ENCODE results near the gene FGF2.
"Not testable (repeated sequence)": the region's sequence is repeated elsewhere in the genome, so short reads cannot be mapped to it uniquely, and the experiment has no call there.

FGF2 gene

GRCh38 chr4:122847931-122848330, 21.3 kb downstream of the FGF2 start:
- DNase-seq (ENCODE audit: low read depth), result no peak

- not testable (repeated sequence) for DNase-seq (ENCODE audit: low read depth)
These were observed 23.2 kb downstream of the FGF2 start for GRCh38 chr4:122849789-122850188.

DNA sequence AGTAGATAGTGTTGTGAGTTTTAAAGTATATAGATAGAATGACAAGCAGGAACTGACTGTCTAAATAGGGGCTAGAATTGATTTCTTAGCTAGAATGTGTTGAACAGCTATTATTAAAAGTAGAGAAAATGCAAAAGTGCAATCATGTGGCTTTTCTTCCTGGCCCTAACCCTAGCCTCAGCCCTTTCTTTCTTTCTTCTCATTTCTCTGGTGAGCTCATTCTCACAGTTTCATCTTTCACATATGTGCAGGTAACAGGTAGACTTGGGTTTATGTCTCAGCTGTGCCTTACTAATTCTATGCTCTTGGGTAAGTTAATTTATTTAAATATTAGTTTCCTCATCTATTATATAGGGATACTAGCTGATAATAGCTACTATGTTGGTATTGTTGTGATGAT, 24.9 kb downstream of the FGF2 start:
- DNase-seq (ENCODE audit: low read depth), result no peak

DNA sequence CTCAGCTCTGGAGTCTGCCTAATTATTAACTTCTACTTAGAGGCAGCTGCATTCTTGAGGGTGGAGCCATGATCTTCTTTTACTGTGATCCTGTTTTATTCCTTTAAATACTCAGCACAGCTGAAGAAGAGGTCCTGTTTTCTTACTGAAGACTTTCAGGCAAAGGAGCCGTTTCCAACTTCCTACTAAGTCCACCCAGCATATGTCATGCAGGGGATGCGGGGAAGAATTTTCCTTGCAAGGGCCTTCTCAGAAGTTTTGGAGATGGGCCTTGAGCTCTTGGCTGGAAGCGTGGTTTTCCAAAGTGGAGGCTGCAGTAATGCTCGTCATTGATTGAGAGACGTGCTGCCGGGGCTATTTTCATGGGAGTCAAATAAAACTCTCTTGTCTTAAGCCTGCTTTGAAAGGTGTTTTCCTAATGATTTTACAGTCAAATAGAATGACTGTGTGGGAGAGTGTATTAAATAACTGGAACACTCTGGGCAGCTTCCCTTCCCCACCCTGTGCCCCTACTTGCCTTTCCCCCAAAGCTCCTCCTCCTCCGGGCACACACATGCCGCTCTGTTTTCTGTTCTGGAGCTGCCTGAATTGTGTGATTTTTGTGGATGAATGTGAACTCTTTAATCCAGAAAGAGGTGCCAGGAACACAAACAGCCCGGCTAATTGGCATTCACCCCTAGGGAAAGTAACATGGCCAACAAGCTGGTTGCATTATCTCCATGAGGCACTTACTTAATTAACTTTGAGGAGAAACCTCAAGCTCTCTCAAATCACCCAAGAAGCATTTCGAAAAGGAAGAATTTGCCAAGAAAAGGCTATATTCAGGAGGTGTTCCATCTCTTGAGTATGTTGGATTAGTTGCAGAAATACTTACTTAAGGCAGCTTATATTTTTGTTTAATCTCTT, 28.1 kb downstream of the FGF2 start:
- no peak for DNase-seq (ENCODE audit: low read depth)

GRCh38 chr4:122855353-122855890, 28.8 kb downstream of the FGF2 start:
- no peak for DNase-seq (ENCODE audit: low read depth)

DNA sequence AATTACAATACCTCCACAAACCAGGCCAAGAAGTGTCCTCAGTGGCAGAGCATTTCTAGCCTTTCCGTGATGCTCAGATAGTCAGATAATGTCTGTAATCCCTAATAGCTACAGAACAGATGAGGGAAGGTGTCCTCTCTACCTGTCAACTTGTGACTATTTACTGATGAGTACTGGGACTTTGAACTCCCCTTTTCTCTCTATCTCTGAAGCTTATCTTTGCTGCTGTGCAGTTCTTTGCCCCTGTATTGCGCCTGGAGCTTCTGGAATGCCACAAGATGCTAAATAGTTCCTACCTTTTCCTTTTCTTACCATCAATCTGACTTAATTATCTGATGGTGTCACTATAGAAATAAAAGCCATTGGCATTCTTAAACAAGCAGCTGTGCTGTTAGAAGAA, 30.5 kb downstream of the FGF2 start:
- DNase-seq (ENCODE audit: low read depth), result no peak

GRCh38 chr4:122858705-122859104, 32.1 kb downstream of the FGF2 start:
- DNase-seq (ENCODE audit: low read depth), result no peak

- DNase-seq (ENCODE audit: low read depth), result no peak
These were observed 34.7 kb downstream of the FGF2 start for GRCh38 chr4:122861172-122861943.

DNA sequence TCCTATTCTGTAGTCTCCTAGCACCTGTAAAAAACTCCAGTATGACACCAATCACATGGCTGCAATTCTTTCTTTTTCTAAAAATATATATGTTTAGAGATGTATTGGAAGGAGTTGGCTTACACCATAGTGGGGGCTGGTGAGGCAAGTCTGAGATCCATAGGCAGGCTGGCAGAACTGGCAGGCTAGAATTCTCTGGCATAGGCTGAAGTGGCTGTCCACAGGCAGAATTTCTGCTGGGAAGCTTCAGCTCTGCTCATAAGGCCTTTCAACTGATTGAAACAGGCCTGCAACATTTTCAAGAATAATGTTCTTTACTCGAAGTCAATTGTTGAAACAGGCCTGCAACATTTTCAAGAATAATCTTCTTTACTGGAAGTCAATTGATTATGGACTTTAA, 37.0 kb downstream of the FGF2 start:
- DNase-seq (ENCODE audit: low read depth), result no peak

GRCh38 chr4:122865425-122865824, 38.8 kb downstream of the FGF2 start:
- no peak for DNase-seq (ENCODE audit: low read depth)

- not testable (repeated sequence) for DNase-seq (ENCODE audit: low read depth)
These were observed 41.6 kb downstream of the FGF2 start for GRCh38 chr4:122868235-122868634.

GRCh38 chr4:122873146-122873545, 46.5 kb downstream of the FGF2 start:
- DNase-seq (ENCODE audit: low read depth), result no peak

DNA sequence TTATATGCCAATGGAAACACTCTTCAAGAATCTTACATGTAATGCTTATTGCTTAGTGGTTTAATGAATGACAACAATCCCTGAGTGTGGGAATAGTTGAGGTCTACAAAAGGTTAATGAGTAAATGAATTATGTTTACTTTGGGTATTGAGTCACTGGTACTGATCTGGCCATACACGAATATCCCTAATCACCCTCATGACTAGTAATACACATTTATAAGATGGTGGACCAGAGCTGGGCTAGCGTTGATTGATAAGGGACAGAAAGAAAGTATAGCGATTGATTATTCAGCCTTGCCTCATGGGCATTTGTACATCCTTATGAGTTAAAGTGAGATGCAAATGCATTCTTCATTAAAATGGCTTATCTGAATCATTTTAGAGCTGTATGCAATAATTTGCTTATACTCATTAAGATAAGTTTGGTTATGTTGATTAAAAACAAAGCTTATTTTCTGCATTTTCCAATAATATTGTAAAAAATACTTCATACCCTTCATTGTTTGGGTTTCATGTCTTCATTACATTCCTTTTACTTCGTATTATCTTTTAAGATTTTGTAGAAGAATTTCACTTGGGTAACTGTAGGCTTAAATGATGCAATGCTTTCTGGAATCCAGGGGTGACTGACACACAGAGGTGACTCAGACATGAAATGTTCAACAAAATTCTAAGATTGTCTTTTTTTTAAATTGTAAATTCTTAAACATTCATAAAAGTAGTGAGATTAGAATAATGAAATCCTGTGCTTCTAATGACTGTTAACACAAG, 47.4 kb downstream of the FGF2 start:
- DNase-seq (ENCODE audit: low read depth), result peak; percentile 69

DNA sequence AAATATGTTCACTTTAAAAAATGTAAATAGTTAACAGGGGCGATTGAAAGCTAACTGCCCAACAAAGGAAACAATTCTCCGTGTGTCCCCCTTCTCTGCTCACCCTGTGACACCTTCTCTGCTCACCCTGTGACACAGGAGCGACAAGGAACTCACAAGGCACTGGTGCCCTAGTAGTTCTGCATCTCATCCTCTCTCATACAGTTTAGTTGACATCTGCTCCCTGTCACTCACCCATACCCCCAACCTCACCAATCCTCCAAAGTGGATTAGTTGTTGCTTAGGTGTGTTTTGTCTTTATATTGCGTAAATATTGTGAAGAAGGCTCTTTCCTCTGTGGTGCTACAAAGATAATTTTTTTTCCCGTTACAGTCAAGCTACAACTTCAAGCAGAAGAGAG, 49.3 kb downstream of the FGF2 start:
- DNase-seq (ENCODE audit: low read depth), result no peak

GRCh38 chr4:122876456-122876855, 49.8 kb downstream of the FGF2 start:
- DNase-seq (ENCODE audit: low read depth), result no peak

DNA sequence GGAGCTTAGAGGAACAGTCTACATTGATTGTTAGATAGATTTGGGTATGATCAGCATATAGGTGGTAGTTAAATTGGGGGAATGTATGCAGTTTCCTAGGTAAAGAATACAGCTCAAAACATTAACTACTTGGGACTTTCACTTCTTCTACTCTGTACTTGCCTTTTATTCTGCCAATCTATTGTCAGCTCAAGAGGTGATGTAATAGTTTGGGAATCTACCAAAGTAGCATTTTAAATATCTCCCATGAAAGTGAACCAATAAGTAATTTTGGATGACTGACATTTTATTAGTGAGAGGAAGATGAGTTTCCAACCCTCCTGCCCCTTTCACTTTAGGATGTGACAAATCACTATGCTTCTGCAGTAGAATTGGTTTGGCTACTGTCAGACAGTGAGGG, 52.4 kb downstream of the FGF2 start:
- DNase-seq (ENCODE audit: low read depth), result no peak

DNA sequence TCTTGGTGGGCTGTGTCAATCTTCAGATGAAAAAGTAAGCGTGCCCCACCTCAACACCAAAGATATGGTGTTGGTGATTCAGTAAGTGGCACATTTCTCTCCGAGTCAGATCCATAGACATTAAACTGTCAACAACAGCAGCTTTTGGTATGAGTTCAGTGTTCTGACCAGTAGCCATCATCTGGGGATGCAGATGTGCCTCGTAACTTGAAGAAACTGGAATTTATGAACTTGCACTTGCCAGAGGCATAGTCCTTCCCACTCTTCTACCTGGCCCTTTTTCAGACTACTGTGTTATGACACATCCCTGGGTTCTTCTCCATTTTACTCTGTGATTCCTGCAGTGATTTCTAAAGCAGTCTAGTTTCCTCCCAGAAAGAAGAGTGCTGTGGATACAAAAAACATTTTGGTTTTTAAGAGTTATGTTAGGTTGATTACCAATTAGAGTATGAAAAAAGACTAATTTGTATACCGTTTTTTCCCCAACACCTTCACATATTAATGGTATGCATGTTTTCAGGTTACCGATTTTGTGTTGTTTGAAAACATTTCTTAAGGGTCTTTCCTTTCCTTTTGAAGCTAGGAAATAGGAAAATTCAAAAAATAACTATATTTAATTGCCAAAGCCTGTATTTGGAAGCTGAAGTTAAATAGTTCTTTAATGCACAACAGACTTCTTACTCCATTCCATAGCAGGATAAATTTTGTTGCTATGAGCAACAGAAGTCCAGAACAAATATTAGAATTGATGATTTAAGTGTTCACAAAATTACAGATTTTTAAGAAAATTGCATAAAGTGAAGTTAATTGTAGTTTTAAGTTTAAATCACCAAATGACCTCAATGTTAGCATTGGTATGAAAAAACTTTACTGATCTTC, 56.5 kb downstream of the FGF2 start:
- no peak for DNase-seq (ENCODE audit: low read depth)

GRCh38 chr4:122884499-122884898, 57.9 kb downstream of the FGF2 start:
- DNase-seq (ENCODE audit: low read depth), result no peak

DNA sequence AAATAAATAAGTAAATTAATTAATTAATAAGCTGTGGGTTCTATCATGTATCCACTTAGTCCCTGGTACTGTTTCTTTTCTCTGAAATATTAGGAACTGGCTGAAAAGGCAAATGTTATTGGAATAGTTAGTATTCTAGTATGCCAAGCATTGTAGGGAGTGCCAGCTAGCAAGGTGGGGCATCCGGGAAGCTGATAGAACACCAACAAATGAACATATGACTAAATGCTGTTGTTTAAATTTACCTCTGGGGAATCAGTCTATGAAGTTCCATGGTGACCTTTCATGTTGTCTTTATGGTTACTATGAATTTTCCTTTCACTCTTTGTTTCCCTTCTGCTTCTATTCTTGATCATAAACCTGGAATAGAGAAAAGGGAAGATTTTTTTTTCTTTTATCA, 63.1 kb downstream of the FGF2 start:
- no peak for DNase-seq (ENCODE audit: low read depth)

GRCh38 chr4:122890147-122890795, 63.6 kb downstream of the FGF2 start:
- DNase-seq (ENCODE audit: low read depth), result no peak

DNA sequence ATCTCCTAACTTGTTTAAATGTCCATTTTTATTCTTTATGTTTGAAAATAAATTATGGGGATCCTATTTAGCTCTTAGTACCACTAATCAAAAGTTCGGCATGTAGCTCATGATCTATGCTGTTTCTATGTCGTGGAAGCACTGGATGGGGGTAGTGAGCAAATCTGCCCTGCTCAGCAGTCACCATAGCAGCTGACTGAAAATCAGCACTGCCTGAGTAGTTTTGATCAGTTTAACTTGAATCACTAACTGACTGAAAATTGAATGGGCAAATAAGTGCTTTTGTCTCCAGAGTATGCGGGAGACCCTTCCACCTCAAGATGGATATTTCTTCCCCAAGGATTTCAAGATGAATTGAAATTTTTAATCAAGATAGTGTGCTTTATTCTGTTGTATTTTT, 68.2 kb downstream of the FGF2 start:
- DNase-seq (ENCODE audit: low read depth), result no peak

Measured in stromal cell of bone marrow (primary cell).